PC-9 (cell line): ENCODE data around the gene FOLR2. TPM values are rescaled to one million over a fixed set of nuclear protein-coding genes. Genes with fewer than 3 reads are reported as not detected.

Experiments used
- BruUV-seq: library from RNA; stranded (reverse); fragments of 400-500 nt; replicated peaks from 2 replicates; lab custom pipeline; 2021; lab: Mats Ljungman, UMichigan
- CTCF ChIA-PET: fragments of 300-600 bp; sonication (Branson Sonifier 250); formaldehyde crosslinking; loops from one replicate; lab custom pipeline; 2022; ENCODE audit warnings: antibody characterized with exemption; lab: Charles Lee
- POLR2A ChIA-PET: fragments of 300-600 bp; sonication (Branson Sonifier 250); formaldehyde crosslinking; loops from one replicate; lab custom pipeline; 2022; ENCODE audit warnings: antibody characterized with exemption; ENCODE audit not compliant: unreplicated experiment; lab: Charles Lee
- DNase-seq, 2 experiments: peaks; one replicate each; pipeline versions ENCODE4 v3.0.0 to v3.0.0-alpha.2; 2015 to 2022; ENCODE audit warnings: mixed read lengths in 1 of 2
- H2AFZ ChIP-seq: fragments of 200-600 bp; sonication (generic); 2 replicates; pipeline ENCODE4 v1.8.1; 2017; ENCODE audit warnings: antibody characterized with exemption
- H3F3A ChIP-seq: fragments of 200-600 bp; sonication (generic); 2 replicates; pipeline ENCODE4 v1.8.1; 2017; ENCODE audit warnings: antibody characterized with exemption, mild to moderate bottlenecking, low read depth; ENCODE audit not compliant: insufficient read depth
- H3K27ac ChIP-seq: fragments of 200-600 bp; sonication (generic); 2 replicates; pipeline ENCODE4 v1.6.1; 2016; ENCODE audit warnings: mixed run types
- H3K27me3 ChIP-seq: fragments of 200-600 bp; sonication (generic); 2 replicates; pipeline ENCODE4 v1.6.1; 2016; ENCODE audit warnings: low read depth, mixed run types; ENCODE audit not compliant: insufficient read depth
- H3K36me3 ChIP-seq: fragments of 200-600 bp; sonication (generic); 2 replicates; pipeline ENCODE4 v1.6.1; 2016; ENCODE audit warnings: low read depth, mixed run types
- H3K4me1 ChIP-seq: fragments of 200-600 bp; sonication (generic); replicated peaks from 2 replicates; pipeline ENCODE4 v1.6.1; 2016; ENCODE audit warnings: mixed run types; ENCODE audit not compliant: insufficient read depth
- H3K4me2 ChIP-seq: fragments of 200-600 bp; sonication (generic); 2 replicates; pipeline ENCODE4 v1.6.1; 2017; ENCODE audit warnings: mixed run types
- H3K4me3 ChIP-seq: fragments of 200-600 bp; sonication (generic); 2 replicates; pipeline ENCODE4 v1.6.1; 2016; ENCODE audit warnings: mixed run types
- H3K79me2 ChIP-seq: fragments of 200-600 bp; sonication (generic); 2 replicates; pipeline ENCODE4 v1.6.1; 2017; ENCODE audit warnings: low read depth, mixed run types
- H3K9me2 ChIP-seq: fragments of 200-600 bp; sonication (generic); 2 replicates; pipeline ENCODE4 v1.8.1; 2017; ENCODE audit warnings: mild to moderate bottlenecking; ENCODE audit not compliant: insufficient read depth
- H3K9me3 ChIP-seq: fragments of 200-600 bp; sonication (generic); 2 replicates; pipeline ENCODE4 v1.8.1; 2016; ENCODE audit warnings: low read depth; ENCODE audit not compliant: insufficient read depth
- H4K20me1 ChIP-seq: fragments of 200-600 bp; sonication (generic); 2 replicates; pipeline ENCODE4 v1.8.1; 2017; ENCODE audit not compliant: insufficient read depth
- CTCF ChIP-seq: fragments of 200-600 bp; sonication (generic); conservative IDR thresholded peaks from 2 replicates; pipeline ENCODE4 v1.6.1; 2017; ENCODE audit warnings: mixed run types, antibody characterized with exemption, mild to moderate bottlenecking, moderate library complexity
- EZH2 ChIP-seq: fragments of 200-600 bp; sonication (generic); IDR thresholded peaks from 2 replicates; pipeline ENCODE4 v1.8.0; 2017; ENCODE audit warnings: antibody characterized with exemption, low read depth
- intact Hi-C: fragments of 100-400 bp; cut with micrococcal nuclease; formaldehyde crosslinking; loops from one replicate; pipeline ENCODE4 v1.10.0; 2022; ENCODE audit not compliant: unreplicated experiment
- total RNA-seq: library from RNA; stranded (reverse); gene quantifications from 2 replicates; pipeline ENCODE4 v1.2.3, GENCODE V29; 2021

The FOLR2 gene
- total RNA-seq, 1 experiment from 2014 or later, result not detected

- no TSS peak for BruUV-seq
- no peaks in the 10 kb centered on the region for H3K9me3 ChIP-seq
- H3K27ac ChIP-seq, result no peak overlapping the region
- no peak overlapping the region for H2AFZ ChIP-seq
- intact Hi-C loops, result no loop called here
- POLR2A ChIA-PET, result no interaction called here
- no peak overlapping the region for H3K4me3 ChIP-seq
- CTCF ChIA-PET, result no interaction called here
- no peaks in the 10 kb centered on the region for H3K4me1 ChIP-seq
- H4K20me1 ChIP-seq, result no peaks in the 10 kb centered on the region
- H3K79me2 ChIP-seq, result no peaks in the 10 kb centered on the region
- no peaks in the 10 kb centered on the region for H3K9me2 ChIP-seq
- TF ChIP-seq EZH2, result no peak
- no peaks in the 10 kb centered on the region for H3K36me3 ChIP-seq
- peaks cover 9% of the 10 kb centered on the region; the same call in 1 of the 2 replicates for H3K27me3 ChIP-seq
- no peaks in the 10 kb centered on the region for H3F3A ChIP-seq
- no peak overlapping the region for H3K4me2 ChIP-seq
- no peak for DNase-seq
Observed at GRCh38 chr11:72173291-72173690, 43.3 kb upstream of the FOLR2 start.

GRCh38 chr11:72174302-72175070, 42.1 kb upstream of the FOLR2 start:
- Histone ChIP-seq H3K4me2 (no peak overlapping the region), H3K4me1 (no peaks in the 10 kb centered on the region), H3K36me3 (no peaks in the 10 kb centered on the region), H3K79me2 (no peaks in the 10 kb centered on the region), H3K4me3 (no peak overlapping the region), H2AFZ (no peak overlapping the region), H3K27me3 (peaks cover 9% of the 10 kb centered on the region; the same call in 1 of the 2 replicates), H3K9me3 (no peaks in the 10 kb centered on the region), H4K20me1 (no peaks in the 10 kb centered on the region), H3K9me2 (no peaks in the 10 kb centered on the region), H3F3A (no peaks in the 10 kb centered on the region), H3K27ac (no peak overlapping the region)
- TF ChIP-seq CTCF, result no peak
- no peak for TF ChIP-seq EZH2
- ChIA-PET CTCF (no interaction called here), POLR2A (no interaction called here)
- no TSS peak for BruUV-seq
- intact Hi-C loops, result no loop called here
- peak in 1 of 2 experiments; percentile 9 for DNase-seq

GRCh38 chr11:72177656-72178055, 38.9 kb upstream of the FOLR2 start:
- H3K79me2 ChIP-seq, result no peaks in the 10 kb centered on the region
- POLR2A ChIA-PET, result no interaction called here
- TF ChIP-seq EZH2, result no peak
- TF ChIP-seq CTCF, result no peak
- intact Hi-C loops, result no loop called here
- H3K9me2 ChIP-seq, result no peaks in the 10 kb centered on the region
- no peaks in the 10 kb centered on the region for H4K20me1 ChIP-seq
- H2AFZ ChIP-seq, result no peak overlapping the region
- H3K9me3 ChIP-seq, result no peaks in the 10 kb centered on the region
- CTCF ChIA-PET, result no interaction called here
- DNase-seq, result no peak
- H3K4me2 ChIP-seq, result no peak overlapping the region
- H3K27ac ChIP-seq, result no peak overlapping the region
- H3F3A ChIP-seq, result no peaks in the 10 kb centered on the region
- no peak overlapping the region for H3K4me3 ChIP-seq
- no peaks in the 10 kb centered on the region for H3K36me3 ChIP-seq
- no peaks in the 10 kb centered on the region for H3K4me1 ChIP-seq
- H3K27me3 ChIP-seq, result 0 out of 2 replicates have a peak, but pooled peaks cover 3% of the 10 kb centered on the region
- BruUV-seq, result no TSS peak
